Fibroblast of peridontal ligament (primary cell): ENCODE measurements around the gene MICAL3.

Source experiments
- DNase-seq: peaks from one replicate; pipeline ENCODE4 v3.0.0-alpha.2; 2010; ENCODE audit errors: extremely low read depth

MICAL3 gene

GRCh38 chr22:17915188-17915587, 109.2 kb downstream of the MICAL3 start:
- DNase-seq = no peak

GRCh38 chr22:17914474-17914873, 109.9 kb downstream of the MICAL3 start:
- DNase-seq = peak; percentile 13

- DNase-seq = no peak
Observed at GRCh38 chr22:17913801-17914347, 110.5 kb downstream of the MICAL3 start.

- DNase-seq = no peak
Observed at GRCh38 chr22:17912945-17913721, 111.2 kb downstream of the MICAL3 start.

- no peak for DNase-seq
Observed at GRCh38 chr22:17911887-17912286, 112.5 kb downstream of the MICAL3 start.

DNA sequence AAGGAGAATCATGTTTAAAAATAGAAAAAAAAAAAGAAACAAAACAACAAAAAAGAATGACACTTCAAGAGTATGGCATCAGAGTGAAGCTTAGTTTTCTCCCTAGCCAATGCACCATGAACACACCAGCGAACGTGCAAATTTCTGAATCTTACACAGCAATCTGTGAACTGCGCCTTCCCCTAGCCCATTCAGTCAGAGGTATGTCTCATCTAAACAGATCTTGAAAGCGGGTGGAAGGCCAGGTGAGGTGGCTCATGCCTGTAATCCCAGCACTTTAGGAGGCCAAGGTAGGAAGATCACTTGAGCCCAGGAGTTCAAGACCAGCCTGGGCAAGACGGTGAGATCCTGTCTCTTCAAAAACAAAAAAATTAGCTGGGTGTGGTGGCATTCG, 113.1 kb downstream of the MICAL3 start:
- no peak for DNase-seq

DNA sequence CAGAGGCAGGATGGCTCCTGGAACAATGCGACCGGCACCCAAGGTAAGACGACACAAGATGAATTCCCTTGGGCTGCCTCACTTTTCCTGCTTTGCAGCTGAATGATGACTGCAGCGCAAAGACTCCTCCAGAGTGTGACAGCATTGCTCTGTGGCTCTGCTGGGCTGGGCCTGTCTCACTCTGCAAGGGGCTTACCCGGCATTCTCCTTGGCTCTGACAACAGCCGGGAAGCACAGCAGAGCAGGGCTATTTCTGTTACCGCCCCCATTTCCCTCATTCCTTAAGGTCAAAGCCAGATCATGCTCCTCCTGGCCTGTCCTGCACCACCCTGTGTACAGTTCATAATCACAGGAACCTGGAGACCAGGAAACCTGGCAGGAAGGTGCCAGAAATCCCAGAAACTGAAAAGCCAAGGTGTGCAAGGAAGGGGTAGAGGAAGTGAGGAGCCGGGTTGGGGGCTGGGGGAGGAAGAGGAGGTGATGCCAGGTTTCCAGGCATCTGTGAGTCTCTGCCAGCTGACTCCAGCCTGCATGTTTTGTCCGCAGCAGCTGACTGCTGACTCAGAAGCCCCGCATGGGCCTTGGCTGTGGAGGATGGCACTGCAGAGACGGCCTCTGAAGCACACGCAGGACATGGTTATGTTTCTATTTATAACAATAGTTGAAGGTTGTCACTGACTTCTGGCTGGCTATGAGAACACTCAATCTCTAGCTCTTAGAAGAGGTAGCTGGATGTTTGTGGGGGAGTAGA, 113.6 kb downstream of the MICAL3 start:
- peak; percentile 88 for DNase-seq

- DNase-seq = no peak
Observed at GRCh38 chr22:17907748-17908051, 116.7 kb downstream of the MICAL3 start.

- DNase-seq = no peak
Observed at GRCh38 chr22:17906978-17907747, 117.2 kb downstream of the MICAL3 start.

GRCh38 chr22:17905445-17905844, 118.9 kb downstream of the MICAL3 start:
- no peak for DNase-seq

- peak; percentile 16 for DNase-seq
Observed at GRCh38 chr22:17903564-17904295, 120.6 kb downstream of the MICAL3 start.

DNA sequence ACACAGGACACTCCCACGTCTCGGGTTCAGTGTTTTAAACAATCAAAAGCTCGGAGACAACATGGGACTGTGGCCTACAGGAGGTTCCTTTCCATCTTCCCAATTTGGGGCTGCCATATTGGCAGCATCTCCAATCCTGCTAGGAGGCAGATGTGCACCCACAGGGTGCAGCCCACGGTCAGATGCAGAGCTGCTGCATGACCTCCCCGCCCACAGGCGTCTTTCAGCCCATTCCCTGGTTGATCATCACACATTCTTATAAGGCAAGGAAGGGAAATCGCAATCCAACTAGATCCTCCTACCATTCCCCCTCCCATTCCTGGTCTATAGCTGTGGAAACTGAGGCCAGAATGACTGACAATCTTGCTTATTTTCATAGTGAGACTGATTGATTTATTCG, 121.4 kb downstream of the MICAL3 start:
- DNase-seq = no peak

DNA sequence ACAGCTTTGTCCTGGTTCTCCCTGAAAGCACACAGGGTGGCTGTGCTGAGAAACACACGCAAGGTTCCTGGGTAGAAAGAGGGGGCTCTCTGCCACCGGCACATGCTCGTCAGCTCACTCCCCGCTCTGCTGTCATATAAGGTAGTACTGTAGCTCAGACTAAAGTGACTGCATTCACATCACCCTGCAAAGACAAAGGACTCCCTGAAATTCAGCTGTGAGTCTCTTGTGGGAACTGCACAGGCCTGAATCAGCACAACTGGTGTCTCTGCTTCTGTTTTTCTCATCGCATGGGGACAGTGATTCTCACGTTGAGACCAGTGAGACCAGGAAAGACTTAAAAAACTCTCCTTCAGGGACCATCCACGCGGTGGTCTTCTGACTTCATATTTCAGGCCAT, 126.0 kb downstream of the MICAL3 start:
- DNase-seq = no peak

- DNase-seq = no peak
Observed at GRCh38 chr22:17897858-17898257, 126.5 kb downstream of the MICAL3 start.

GRCh38 chr22:17897426-17897825, 126.9 kb downstream of the MICAL3 start:
- DNase-seq = no peak

- DNase-seq = peak; percentile 10
Observed at GRCh38 chr22:17896586-17896985, 127.8 kb downstream of the MICAL3 start.

DNA sequence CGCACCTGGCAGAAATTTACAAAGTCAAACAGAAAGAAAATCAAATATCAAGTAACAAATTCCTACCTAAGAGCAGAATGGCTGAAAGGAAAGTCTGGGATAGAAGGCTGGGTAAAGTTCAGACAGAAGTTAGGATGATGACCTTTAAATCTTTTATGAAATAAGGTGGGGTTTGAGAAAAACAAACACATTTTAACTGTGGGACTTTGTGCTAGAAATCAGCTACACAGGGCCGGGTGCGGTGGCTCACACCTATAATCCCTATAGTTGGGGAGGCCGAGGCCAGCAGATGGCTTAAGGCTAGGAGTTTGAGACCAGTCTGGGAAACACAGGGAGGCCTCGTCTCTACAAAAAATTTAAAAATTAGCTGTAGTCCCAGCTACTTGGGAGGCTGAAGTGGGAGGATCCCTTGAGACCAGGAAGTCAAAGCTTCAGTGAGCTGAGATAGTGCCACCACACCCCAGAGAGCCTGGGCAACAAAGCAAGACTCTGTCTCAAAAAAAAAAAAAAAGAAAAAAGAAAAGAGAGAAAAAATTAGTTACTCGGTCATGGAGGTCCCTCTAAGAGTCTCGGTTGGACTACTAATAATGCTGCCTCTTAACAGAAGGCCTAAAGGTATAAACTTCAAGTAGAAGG, 130.3 kb downstream of the MICAL3 start:
- DNase-seq = no peak

- DNase-seq = no peak
Observed at GRCh38 chr22:17892376-17892775, 132.0 kb downstream of the MICAL3 start.

DNA sequence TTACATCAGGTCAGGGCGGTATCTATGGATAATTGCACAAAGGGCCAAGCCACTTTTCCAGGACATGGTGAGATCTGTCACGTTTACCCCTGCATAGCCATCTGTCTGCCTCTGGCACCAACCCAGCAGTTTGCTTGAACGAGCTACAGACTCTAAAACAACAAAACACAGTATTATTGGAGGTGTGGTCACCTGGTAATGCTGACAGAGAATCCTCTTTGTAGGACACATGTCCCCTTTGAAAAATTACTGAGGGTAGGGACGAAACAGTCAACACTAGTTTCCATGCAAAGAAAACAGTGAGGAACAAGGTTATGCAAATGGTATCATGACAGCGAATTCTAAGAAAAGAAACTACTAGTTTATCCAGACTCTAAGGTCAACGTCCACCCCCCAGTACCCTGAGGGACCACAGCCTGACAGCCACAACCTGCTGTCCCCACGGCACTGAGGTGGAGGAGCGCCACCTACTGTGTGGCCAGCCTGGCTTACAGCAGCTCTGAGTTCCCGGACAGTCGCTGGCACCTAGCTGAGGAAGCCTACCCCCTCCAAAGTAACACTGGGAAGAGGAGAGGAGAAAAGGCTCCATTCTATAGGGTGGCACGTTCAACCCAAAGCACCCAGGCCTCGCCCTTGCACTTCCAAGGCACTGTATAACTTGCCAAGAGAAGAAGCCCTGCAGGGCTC, 132.7 kb downstream of the MICAL3 start:
- DNase-seq = no peak

- DNase-seq = no peak
Observed at GRCh38 chr22:17890892-17891291, 133.5 kb downstream of the MICAL3 start.

GRCh38 chr22:17890245-17890671, 134.1 kb downstream of the MICAL3 start:
- no peak for DNase-seq
